Thymus (tissue), 11 donors: Measurements from ENCODE around the gene TMA7. TPM values are rescaled to one million over a fixed set of nuclear protein-coding genes. Genes with fewer than 3 reads are reported as not detected.

Source experiments
- DNase-seq, 9 donors: peaks; one replicate each; pipeline ENCODE4 v3.0.0-alpha.2; 2013; ENCODE audit warnings: low spot score in 9 of 9, low read depth in 6 of 9, missing footprints in 1 of 9
- H3K27ac ChIP-seq, 2 donors: one replicate each; pipeline ENCODE4 v1.5.1; 2013; ENCODE audit warnings: control low read depth in 1 of 2, low read depth in 1 of 2, low read length in 1 of 2, mild to moderate bottlenecking in 1 of 2, moderate library complexity in 1 of 2
- H3K27me3 ChIP-seq, 2 donors: one replicate each; pipeline ENCODE4 v1.5.1; 2013; ENCODE audit warnings: low read length in 1 of 2; ENCODE audit not compliant: control insufficient read depth in 2 of 2, insufficient read depth in 1 of 2
- H3K36me3 ChIP-seq, 2 donors: one replicate each; pipeline ENCODE4 v1.5.1; 2013; ENCODE audit warnings: low read length in 1 of 2, mild to moderate bottlenecking in 1 of 2, moderate library complexity in 1 of 2; ENCODE audit not compliant: control insufficient read depth in 2 of 2, insufficient read depth in 2 of 2
- H3K4me1 ChIP-seq, 2 donors: one replicate each; pipeline ENCODE4 v1.5.1; 2013; ENCODE audit warnings: low read length in 2 of 2; ENCODE audit not compliant: control insufficient read depth in 2 of 2, insufficient read depth in 2 of 2
- H3K4me3 ChIP-seq, 2 donors: one replicate each; pipeline ENCODE4 v1.5.1; 2013; ENCODE audit warnings: low read length in 2 of 2, control low read depth in 1 of 2, mild to moderate bottlenecking in 1 of 2
- H3K9me3 ChIP-seq, 2 donors: one replicate each; pipeline ENCODE4 v1.5.1; 2013; ENCODE audit warnings: low read length in 1 of 2, mild to moderate bottlenecking in 1 of 2; ENCODE audit not compliant: control insufficient read depth in 2 of 2, insufficient read depth in 1 of 2
- WGBS: extraction: QIAGEN DNeasy Blood & Tissue Kit; methylation state at CpG from one replicate; pipeline ENCODE4 v1.1.7; 2013; 5-methylcytosine and 5-hydroxymethylcytosine counted together
- polyA plus RNA-seq: library from polyadenylated mRNA; stranded (reverse); fragments of 200-250 nt; gene quantifications from one replicate; pipeline ENCODE4 v1.2.3, GENCODE V29; 2013
- total RNA-seq: library from RNA; stranded (reverse); fragments of 120-200 nt; gene quantifications from one replicate; pipeline ENCODE4 v1.2.4, GENCODE V29; 2013
- donor health status: healthy.

Gene TMA7
- total and polyA plus RNA-seq, 2 donors: 660 to 735 TPM

- Histone ChIP-seq H3K4me3 (no peak overlapping the region), H3K36me3 (peaks cover 24 to 30% of the 10 kb centered on the region in 2 donors), H3K27me3 (no peaks in the 10 kb centered on the region), H3K27ac (no peak overlapping the region), H3K4me1 (peaks cover 11 to 36% of the 10 kb centered on the region in 2 donors), H3K9me3 (peaks cover 0 to 3% of the 10 kb centered on the region in 2 donors)
- 97% methylated on average over 7 of the region's 7 CpGs for WGBS
- DNase-seq: no peak
Measured at GRCh38 chr3:48436855-48437254, 3.2 kb upstream of the TMA7 start.

- H3K4me1 ChIP-seq: peaks cover 12 to 32% of the 10 kb centered on the region in 2 donors
- WGBS: 97% methylated on average over 4 of the region's 4 CpGs
- DNase-seq: no peak
- H3K27ac ChIP-seq: no peak overlapping the region
- no peaks in the 10 kb centered on the region for H3K27me3 ChIP-seq
- peaks cover 25 to 29% of the 10 kb centered on the region in 2 donors for H3K36me3 ChIP-seq
- H3K4me3 ChIP-seq: no peak overlapping the region
- H3K9me3 ChIP-seq: peaks cover 0 to 3% of the 10 kb centered on the region in 2 donors
Measured at GRCh38 chr3:48437812-48438211, 2.2 kb upstream of the TMA7 start.

- WGBS: 3% methylated on average over 21 of the region's 21 CpGs
Measured at GRCh38 chr3:48440590-48440958, 517 bp downstream of the TMA7 start.

GRCh38 chr3:48441940-48442339 lies 1.9 kb downstream of the TMA7 start:
- H3K4me1 ChIP-seq: peaks cover 18 to 26% of the 10 kb centered on the region in 2 donors
- no peaks in the 10 kb centered on the region for H3K9me3 ChIP-seq
- peaks cover 28% of the 10 kb centered on the region in 2 donors for H3K36me3 ChIP-seq
- no peak overlapping the region for H3K4me3 ChIP-seq
- no peak for DNase-seq
- H3K27ac ChIP-seq: no peak overlapping the region
- WGBS: 94% methylated on average over 6 of the region's 6 CpGs
- H3K27me3 ChIP-seq: no peaks in the 10 kb centered on the region

More at GRCh38 chr3:48440590-48440958, 517 bp downstream of the TMA7 start:
- Histone ChIP-seq H3K4me1 (peaks cover 12 to 29% of the 10 kb centered on the region in 2 donors), H3K27me3 (no peaks in the 10 kb centered on the region), H3K4me3 (peak overlapping the region; percentile 69 to 85), H3K27ac (peak overlapping the region; percentile 87 to 98), H3K9me3 (no peaks in the 10 kb centered on the region), H3K36me3 (peaks cover 28% of the 10 kb centered on the region in 2 donors)
- DNase-seq: peak in 2 of 9 donors; percentile 18 to 21

GRCh38 chr3:48445277-48445882 lies 5.3 kb downstream of the TMA7 start:
- no peaks in the 10 kb centered on the region for H3K9me3 ChIP-seq
- WGBS: 94% methylated on average over 6 of the region's 6 CpGs
- H3K27ac ChIP-seq: no peak overlapping the region
- no peaks in the 10 kb centered on the region for H3K27me3 ChIP-seq
- no peak overlapping the region for H3K4me3 ChIP-seq
- peaks cover 28% of the 10 kb centered on the region in 2 donors for H3K36me3 ChIP-seq
- H3K4me1 ChIP-seq: peaks cover 22 to 25% of the 10 kb centered on the region in 2 donors
- DNase-seq: no peak

- H3K27ac ChIP-seq: peak overlapping the region; percentile 56 to 78
- 19% methylated on average over 6 of the region's 6 CpGs for WGBS
- no peaks in the 10 kb centered on the region for H3K27me3 ChIP-seq
- DNase-seq: no peak
- H3K36me3 ChIP-seq: peaks cover 28 to 31% of the 10 kb centered on the region in 2 donors
- peaks cover 22 to 23% of the 10 kb centered on the region in 2 donors for H3K4me1 ChIP-seq
- H3K9me3 ChIP-seq: no peaks in the 10 kb centered on the region
- H3K4me3 ChIP-seq: peak overlapping the region; percentile 86 to 97
Measured at GRCh38 chr3:48446043-48446424, 6.0 kb downstream of the TMA7 start.

GRCh38 chr3:48446425-48447193 lies 6.6 kb downstream of the TMA7 start, which contains the start of gene ATRIP:
ATRIP (plus strand) TSS chr3:48446737; CDS start chr3:48446846, 109 bp downstream.
- peak in 6 of 9 donors; percentile 53 to 87 (median 70) for DNase-seq
- H3K27ac ChIP-seq: peak within 1 kb of the TSS; percentile 56 to 78
- no peaks in the 10 kb centered on the region for H3K9me3 ChIP-seq
- WGBS: under 1% methylated on average over 91 of the region's 91 CpGs
- H3K36me3 ChIP-seq: peaks cover 26 to 29% of the 10 kb centered on the region in 2 donors
- H3K4me3 ChIP-seq: peak within 1 kb of the TSS; percentile 86 to 97
- no peaks in the 10 kb centered on the region for H3K27me3 ChIP-seq
- peaks cover 18% of the 10 kb centered on the region in 2 donors for H3K4me1 ChIP-seq

- H3K4me1 ChIP-seq: peaks cover 6 to 9% of the 10 kb centered on the region in 2 donors
- no peak overlapping the region for H3K27ac ChIP-seq
- 94% methylated on average over 1 of the region's 1 CpG for WGBS
- H3K4me3 ChIP-seq: no peak overlapping the region
- H3K27me3 ChIP-seq: no peaks in the 10 kb centered on the region
- peaks cover 29 to 44% of the 10 kb centered on the region in 2 donors for H3K36me3 ChIP-seq
- H3K9me3 ChIP-seq: no peaks in the 10 kb centered on the region
- DNase-seq: no peak
Measured at GRCh38 chr3:48451270-48451669, 11.2 kb downstream of the TMA7 start.

- Histone ChIP-seq H3K4me1 (no peaks in the 10 kb centered on the region), H3K9me3 (no peaks in the 10 kb centered on the region), H3K4me3 (no peak overlapping the region), H3K27me3 (no peaks in the 10 kb centered on the region), H3K27ac (no peak overlapping the region), H3K36me3 (peaks cover 62 to 86% of the 10 kb centered on the region in 2 donors)
- no peak for DNase-seq
- WGBS: 97% methylated on average over 1 of the region's 1 CpG
Measured at GRCh38 chr3:48456456-48456855, 16.4 kb downstream of the TMA7 start.
